Measurements from ENCODE around the gene ANKRD33.

The ANKRD33 gene

DNA sequence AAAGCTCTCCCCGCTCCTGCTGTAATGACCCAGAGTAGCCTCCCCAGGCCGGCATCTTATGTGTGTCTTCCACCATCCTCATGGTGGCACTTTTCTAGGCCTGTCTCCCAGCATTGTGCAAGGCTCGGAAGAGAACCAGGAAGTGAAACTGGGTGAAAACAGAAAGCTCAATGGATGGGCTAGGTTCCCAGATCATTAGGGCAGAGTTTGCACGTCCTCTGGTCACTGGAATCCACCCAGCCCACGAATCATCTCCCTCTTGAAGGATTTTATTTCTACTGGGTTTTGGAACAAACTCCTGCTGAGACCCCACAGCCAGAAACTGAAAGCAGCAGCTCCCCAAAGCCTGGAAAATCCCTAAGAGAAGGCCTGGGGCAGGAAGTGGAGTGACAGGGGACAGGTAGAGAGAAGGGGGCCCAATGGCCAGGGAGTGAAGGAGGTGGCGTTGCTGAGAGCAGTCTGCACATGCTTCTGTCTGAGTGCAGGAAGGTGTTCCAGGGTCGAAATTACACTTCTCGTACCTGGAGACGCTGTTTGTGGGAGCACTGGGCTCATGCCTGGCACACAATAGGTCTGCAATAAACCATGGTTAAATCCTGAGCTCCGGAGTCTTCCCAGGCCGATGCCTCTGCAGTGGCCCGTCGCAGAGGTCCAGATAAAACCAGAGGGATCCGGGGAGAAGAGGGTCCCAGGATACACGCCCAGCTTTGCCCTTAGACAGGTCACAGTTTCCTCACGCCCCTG, 35.0 kb downstream of the ANKRD33 start:
- Histone ChIP-seq H3K4me1 (ENCODE audit: low read depth, poor library complexity, severe bottlenecking) (no peaks in the 10 kb centered on the region), H4K20me1 (ENCODE audit: insufficient read depth) (no peaks in the 10 kb centered on the region), H3K4me3 (IDR thresholded peaks at IDR 0.05; ENCODE audit: insufficient read depth, low read depth, low read length) (no peak overlapping the region), H3K4me2 (peak overlapping the region; percentile 43; the same call in 1 of the 2 replicates), H3K27me3 (ENCODE audit: insufficient read depth, low read depth) (no peaks in the 10 kb centered on the region), H2AFZ (ENCODE audit: low read depth) (peak overlapping the region; percentile 72; the same call in 1 of the 2 replicates), H3K79me2 (ENCODE audit: insufficient read depth, low read depth) (no peaks in the 10 kb centered on the region), H3K27ac (no peak overlapping the region), H3K9ac (no peak overlapping the region), H3K36me3 (ENCODE audit: insufficient read depth) (no peaks in the 10 kb centered on the region)
- TF ChIP-seq, protein P1, sequence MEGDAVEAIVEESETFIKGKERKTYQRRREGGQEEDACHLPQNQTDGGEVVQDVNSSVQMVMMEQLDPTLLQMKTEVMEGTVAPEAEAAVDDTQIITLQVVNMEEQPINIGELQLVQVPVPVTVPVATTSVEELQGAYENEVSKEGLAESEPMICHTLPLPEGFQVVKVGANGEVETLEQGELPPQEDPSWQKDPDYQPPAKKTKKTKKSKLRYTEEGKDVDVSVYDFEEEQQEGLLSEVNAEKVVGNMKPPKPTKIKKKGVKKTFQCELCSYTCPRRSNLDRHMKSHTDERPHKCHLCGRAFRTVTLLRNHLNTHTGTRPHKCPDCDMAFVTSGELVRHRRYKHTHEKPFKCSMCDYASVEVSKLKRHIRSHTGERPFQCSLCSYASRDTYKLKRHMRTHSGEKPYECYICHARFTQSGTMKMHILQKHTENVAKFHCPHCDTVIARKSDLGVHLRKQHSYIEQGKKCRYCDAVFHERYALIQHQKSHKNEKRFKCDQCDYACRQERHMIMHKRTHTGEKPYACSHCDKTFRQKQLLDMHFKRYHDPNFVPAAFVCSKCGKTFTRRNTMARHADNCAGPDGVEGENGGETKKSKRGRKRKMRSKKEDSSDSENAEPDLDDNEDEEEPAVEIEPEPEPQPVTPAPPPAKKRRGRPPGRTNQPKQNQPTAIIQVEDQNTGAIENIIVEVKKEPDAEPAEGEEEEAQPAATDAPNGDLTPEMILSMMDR (conservative IDR thresholded peaks at IDR 0.05; ENCODE audit: low read depth, low read length), result no peak

DNA sequence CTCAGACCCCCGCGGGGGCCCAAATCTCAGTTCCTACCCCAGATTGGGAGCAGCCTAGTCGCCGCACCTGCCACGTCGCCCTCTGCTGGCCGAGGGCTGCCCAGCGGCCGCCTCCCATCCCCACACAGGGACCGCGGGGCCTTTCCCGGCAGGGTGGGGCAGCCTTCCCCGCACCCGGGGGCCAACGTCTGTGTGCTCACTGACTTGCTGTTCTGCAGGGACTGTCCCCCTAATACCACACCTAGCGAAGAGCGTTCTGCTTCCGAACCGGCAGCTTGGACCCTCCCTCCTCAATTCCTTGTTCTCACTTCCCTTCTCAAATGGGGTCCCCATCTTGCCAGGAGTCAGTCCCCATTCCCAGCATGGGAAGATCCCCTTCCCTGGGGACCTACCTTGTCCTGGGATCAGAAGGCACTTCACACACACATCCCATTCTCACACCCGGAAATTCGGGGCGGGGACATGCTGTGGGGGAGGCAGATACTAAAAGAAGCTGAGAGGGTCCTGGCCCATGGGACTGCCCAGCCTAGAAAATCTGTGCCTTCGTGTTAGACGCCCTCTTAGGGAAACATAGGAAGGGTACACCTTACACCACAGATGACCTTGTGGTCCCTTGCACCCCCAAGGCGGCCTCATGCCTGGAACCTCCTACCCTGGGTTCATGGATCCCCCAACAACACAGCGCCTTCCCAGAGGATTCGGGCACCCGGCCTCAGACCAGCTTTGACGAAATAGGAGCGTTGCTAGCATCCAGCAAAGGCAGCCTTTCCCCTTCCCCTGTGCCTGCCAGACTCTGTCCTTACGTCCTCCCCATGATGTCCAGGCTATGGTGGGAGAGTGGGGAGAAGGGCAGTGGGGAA, 35.8 kb downstream of the ANKRD33 start:
- Histone ChIP-seq H3K4me1 (ENCODE audit: low read depth, poor library complexity, severe bottlenecking) (no peaks in the 10 kb centered on the region), H3K36me3 (ENCODE audit: insufficient read depth) (no peaks in the 10 kb centered on the region), H3K27me3 (ENCODE audit: insufficient read depth, low read depth) (no peaks in the 10 kb centered on the region), H3K79me2 (ENCODE audit: insufficient read depth, low read depth) (no peaks in the 10 kb centered on the region), H3K4me2 (peak overlapping the region; percentile 43; the same call in 1 of the 2 replicates), H4K20me1 (ENCODE audit: insufficient read depth) (no peaks in the 10 kb centered on the region), H3K27ac (no peak overlapping the region), H3K4me3 (IDR thresholded peaks at IDR 0.05; ENCODE audit: insufficient read depth, low read depth, low read length) (no peak overlapping the region), H3K9ac (no peak overlapping the region), H2AFZ (ENCODE audit: low read depth) (peak overlapping the region; percentile 72; the same call in 1 of the 2 replicates)
- TF ChIP-seq, protein P1 (conservative IDR thresholded peaks at IDR 0.05; ENCODE audit: low read depth, low read length), result peak; percentile 84

DNA sequence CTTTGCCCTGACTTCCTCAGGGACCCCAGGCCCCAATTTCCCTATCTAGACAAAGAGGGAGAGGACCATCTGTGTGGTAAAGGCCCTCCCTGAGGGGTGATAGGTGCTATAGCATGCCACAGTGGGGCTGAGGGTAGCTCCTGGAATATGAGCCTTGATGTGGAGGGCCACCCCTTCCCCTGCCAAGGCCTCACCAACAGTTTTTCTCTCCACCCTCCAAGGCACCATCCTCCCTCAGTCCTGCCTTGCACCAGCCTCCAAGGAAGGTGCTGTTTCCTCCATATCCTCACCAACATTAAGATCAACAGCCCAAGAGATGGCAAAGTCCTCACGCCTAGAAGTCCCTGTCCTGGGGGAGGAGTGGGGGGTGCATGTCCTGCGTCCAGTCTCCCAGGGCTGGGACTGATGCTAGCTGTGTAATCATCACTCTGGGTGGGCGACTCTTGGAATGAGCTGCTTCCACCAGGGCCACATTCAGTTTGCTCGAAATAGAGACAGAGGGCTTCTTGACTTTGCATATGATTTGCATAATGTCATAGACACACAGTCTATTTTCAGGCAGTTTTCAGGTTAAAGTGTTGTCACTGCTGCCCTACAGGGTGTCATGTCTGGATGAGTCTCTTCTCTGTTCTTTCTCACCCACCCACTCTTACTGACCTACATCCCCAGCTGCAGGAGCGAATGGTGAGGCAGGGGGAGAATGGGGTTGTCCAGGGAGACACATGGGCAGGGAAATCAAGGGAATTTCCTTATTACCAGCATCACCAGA, 36.8 kb downstream of the ANKRD33 start:
- H4K20me1 ChIP-seq (ENCODE audit: insufficient read depth), result no peaks in the 10 kb centered on the region
- no peak overlapping the region for H3K4me3 ChIP-seq (IDR thresholded peaks at IDR 0.05; ENCODE audit: insufficient read depth, low read depth, low read length)
- no peak overlapping the region for H3K27ac ChIP-seq
- no peaks in the 10 kb centered on the region for H3K79me2 ChIP-seq (ENCODE audit: insufficient read depth, low read depth)
- H3K36me3 ChIP-seq (ENCODE audit: insufficient read depth), result no peaks in the 10 kb centered on the region
- H3K4me2 ChIP-seq, result no peak overlapping the region
- no peak overlapping the region for H2AFZ ChIP-seq (ENCODE audit: low read depth)
- no peaks in the 10 kb centered on the region for H3K4me1 ChIP-seq (ENCODE audit: low read depth, poor library complexity, severe bottlenecking)
- TF ChIP-seq, protein P1 (conservative IDR thresholded peaks at IDR 0.05; ENCODE audit: low read depth, low read length), result no peak
- H3K27me3 ChIP-seq (ENCODE audit: insufficient read depth, low read depth), result no peaks in the 10 kb centered on the region
- H3K9ac ChIP-seq, result no peak overlapping the region

DNA sequence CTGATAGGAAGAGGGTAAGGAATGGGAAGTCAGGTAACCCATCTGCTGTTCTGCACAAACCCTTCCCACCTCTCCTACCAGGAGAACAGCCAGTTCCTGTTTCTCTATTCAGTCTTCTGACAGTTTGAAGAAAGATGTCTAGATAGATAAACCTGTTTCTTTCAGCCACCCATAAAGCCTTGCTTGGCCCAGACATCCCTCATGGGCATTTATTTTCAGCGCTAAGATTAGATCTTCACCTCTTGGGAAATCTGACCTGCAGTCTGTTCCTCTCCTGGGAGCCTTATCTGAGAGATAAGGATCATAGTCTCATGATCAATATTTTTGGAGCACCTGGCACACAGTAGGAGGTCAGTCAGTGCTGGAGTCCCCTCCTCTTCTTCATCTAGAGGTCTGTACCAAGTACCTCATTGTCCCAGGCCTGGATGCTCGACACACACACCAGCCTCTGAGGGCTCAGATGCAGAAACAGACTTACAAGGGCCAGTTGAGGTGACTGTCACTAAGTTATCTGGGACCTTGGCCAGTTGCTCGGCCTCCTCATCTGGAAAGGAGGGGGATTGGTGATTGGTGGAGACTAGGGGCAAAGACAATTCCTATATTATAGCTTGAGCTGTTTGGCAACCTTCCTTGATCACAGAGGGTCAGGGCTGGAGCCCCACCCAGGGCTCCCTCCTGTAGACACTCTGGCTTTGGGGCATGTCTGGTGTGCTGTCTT, 37.6 kb downstream of the ANKRD33 start:
- Histone ChIP-seq H4K20me1 (ENCODE audit: insufficient read depth) (no peaks in the 10 kb centered on the region), H3K4me2 (no peak overlapping the region), H3K4me3 (IDR thresholded peaks at IDR 0.05; ENCODE audit: insufficient read depth, low read depth, low read length) (no peak overlapping the region), H3K27ac (no peak overlapping the region), H3K27me3 (ENCODE audit: insufficient read depth, low read depth) (no peaks in the 10 kb centered on the region), H3K9ac (no peak overlapping the region), H3K4me1 (ENCODE audit: low read depth, poor library complexity, severe bottlenecking) (no peaks in the 10 kb centered on the region), H3K36me3 (ENCODE audit: insufficient read depth) (no peaks in the 10 kb centered on the region), H2AFZ (ENCODE audit: low read depth) (no peak overlapping the region), H3K79me2 (ENCODE audit: insufficient read depth, low read depth) (no peaks in the 10 kb centered on the region)
- TF ChIP-seq, protein P1 (conservative IDR thresholded peaks at IDR 0.05; ENCODE audit: low read depth, low read length), result no peak
